Fibroblast of villous mesenchyme (primary cell): ENCODE data around the gene FTO. TPM values are rescaled to one million over a fixed set of nuclear protein-coding genes. Genes with fewer than 3 reads are reported as not detected.
"Not testable (repeated sequence)": the region's sequence is repeated elsewhere in the genome, so short reads cannot be mapped to it uniquely, and the experiment has no call there.

ENCODE experiments used
- DNase-seq: peaks from one replicate; pipeline ENCODE4 v3.0.0-alpha.2; 2010; ENCODE audit warnings: low read depth
- H3K4me3 ChIP-seq: 2 replicates; pipeline ENCODE4 v1.5.1; 2011; ENCODE audit warnings: low read depth, mild to moderate bottlenecking, low read length
- total RNA-seq: library from RNA; depleted of rRNA; stranded (reverse); fragments of >200 nt; gene quantifications from 2 replicates; pipeline ENCODE4 v1.2.3, GENCODE V29; 2012
- TF ChIP-seq, protein P1 (sequence below): IDR thresholded peaks from 2 replicates; pipeline ENCODE4 v1.5.1; 2012; ENCODE audit warnings: low read depth, mild to moderate bottlenecking, low read length; ENCODE audit not compliant: insufficient read depth

The FTO gene
- total RNA-seq, 1 donor, result 157 TPM

DNA sequence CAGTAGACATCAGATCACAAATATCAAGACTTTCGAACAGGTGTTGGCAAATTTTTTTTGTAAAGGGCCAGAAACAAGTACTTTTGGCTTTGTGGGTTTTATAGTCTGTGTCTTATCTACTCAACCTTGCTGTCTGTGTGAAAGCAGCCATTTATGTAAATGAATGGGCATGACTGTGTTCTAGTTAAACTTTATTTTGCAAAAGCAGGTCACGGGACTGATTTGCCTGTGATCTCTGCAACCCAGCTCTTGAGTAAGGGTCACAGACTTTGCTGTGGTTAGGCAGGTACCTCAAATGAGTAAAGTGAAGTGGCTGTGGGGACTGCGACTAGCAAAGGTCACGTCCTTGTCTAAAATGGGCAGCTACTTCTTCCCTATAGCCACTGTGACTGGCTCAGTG is 136.5 kb downstream of the FTO start:
- TF ChIP-seq, protein P1, sequence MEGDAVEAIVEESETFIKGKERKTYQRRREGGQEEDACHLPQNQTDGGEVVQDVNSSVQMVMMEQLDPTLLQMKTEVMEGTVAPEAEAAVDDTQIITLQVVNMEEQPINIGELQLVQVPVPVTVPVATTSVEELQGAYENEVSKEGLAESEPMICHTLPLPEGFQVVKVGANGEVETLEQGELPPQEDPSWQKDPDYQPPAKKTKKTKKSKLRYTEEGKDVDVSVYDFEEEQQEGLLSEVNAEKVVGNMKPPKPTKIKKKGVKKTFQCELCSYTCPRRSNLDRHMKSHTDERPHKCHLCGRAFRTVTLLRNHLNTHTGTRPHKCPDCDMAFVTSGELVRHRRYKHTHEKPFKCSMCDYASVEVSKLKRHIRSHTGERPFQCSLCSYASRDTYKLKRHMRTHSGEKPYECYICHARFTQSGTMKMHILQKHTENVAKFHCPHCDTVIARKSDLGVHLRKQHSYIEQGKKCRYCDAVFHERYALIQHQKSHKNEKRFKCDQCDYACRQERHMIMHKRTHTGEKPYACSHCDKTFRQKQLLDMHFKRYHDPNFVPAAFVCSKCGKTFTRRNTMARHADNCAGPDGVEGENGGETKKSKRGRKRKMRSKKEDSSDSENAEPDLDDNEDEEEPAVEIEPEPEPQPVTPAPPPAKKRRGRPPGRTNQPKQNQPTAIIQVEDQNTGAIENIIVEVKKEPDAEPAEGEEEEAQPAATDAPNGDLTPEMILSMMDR, result no peak
- DNase-seq, result no peak
- H3K4me3 ChIP-seq, result no peak overlapping the region

DNA sequence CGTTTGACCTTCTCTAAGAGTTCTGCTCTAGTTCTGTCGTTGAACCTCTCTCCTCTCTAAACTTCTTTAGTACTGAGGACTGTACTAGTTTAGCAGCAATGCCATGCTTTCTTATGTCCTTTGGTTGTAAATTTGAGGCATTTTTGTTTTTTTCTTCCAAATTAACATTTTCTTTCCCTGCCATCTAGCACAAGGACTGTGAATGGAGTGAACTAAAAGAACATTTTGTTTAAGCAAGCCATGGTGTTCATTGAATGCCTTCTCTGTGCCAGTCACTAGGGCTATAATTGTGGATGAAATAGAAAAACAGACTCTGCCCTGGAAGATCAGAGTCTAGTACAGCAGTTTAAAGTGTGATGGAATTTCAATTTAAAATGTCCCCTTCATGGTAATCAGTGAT is 137.9 kb downstream of the FTO start:
- no peak for DNase-seq
- TF ChIP-seq, protein P1, result no peak
- no peak overlapping the region for H3K4me3 ChIP-seq

DNA sequence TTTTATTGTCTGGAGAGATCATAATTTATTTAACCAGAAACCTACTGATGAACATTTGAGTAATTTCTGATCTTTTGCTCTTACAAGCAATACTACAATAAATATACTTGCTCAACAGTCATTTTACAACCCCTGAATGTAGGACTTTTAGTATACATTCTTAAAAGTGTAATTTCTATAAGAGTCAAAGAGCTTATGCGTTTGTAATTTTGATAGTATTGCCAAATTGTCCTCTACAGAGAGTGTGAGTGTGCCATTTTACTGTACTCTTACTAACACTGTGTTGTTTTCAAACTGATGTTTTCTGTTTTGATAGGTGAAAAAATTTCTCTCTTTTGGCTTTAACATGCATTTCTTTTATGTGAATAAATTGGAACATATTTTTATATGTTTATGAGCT is 139.1 kb downstream of the FTO start:
- DNase-seq, result no peak
- TF ChIP-seq, protein P1, result no peak
- no peak overlapping the region for H3K4me3 ChIP-seq

DNA sequence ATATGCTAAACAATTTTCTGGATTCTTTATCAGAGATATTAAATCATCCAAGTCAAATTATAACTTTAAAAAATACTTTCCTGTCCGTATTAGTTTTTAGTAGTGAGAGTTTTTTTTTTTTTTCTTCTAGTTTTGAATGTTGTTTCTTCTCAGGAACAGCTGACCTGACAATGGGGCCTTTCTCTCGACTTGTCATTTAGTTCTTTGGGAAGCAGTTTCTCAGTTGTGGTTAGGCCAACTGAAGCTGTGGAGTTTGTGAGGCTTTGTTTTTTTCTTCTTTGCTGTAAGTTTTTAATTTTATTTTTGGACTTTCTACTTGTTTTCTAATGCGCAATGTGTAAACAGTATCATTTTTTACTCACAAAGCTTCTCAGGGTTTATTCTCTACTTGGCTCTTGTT is 140.8 kb downstream of the FTO start:
- DNase-seq, result no peak
- TF ChIP-seq, protein P1, result no peak
- no peak overlapping the region for H3K4me3 ChIP-seq

DNA sequence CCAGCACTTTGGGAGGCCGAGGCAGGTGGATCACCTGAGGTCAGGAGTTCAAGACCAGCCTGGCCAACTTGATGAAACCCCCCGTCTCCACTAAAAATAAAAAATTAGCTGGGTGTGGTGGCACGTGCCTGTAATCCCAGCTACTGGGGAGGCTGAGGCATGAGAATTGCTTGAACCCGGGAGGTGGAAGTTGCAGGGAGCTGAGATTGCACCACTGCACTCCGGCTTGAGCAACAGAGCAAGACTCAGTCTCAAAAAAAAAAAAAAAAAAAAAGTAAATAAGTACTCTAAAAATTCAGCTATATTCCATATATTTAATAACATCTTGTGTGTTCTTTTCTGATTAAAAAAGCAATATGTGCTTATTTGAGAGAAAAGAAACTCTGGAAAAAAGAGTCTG is 142.6 kb downstream of the FTO start:
- not testable (repeated sequence) for DNase-seq, H3K4me3 ChIP-seq

DNA sequence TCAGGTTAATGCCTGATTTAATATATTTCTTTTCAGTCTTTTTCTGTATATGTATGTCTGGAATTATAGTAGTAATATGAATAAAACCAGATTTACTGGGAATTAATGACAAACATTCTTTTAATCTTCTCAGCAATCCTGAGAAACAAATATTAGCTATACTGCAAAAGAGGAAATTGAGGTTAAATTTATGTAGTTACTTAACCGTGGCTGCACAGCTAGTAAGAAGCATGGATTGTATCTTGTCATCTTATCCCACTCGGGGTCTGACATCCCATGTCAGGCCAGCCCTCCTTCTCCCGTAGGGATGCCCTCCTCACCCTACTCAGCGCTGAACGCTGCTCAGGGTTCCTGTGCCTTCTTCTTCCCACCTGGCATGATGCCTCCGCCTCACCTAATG is 143.0 kb downstream of the FTO start:
- no peak for DNase-seq
- H3K4me3 ChIP-seq, result no peak overlapping the region
- TF ChIP-seq, protein P1, result no peak

DNA sequence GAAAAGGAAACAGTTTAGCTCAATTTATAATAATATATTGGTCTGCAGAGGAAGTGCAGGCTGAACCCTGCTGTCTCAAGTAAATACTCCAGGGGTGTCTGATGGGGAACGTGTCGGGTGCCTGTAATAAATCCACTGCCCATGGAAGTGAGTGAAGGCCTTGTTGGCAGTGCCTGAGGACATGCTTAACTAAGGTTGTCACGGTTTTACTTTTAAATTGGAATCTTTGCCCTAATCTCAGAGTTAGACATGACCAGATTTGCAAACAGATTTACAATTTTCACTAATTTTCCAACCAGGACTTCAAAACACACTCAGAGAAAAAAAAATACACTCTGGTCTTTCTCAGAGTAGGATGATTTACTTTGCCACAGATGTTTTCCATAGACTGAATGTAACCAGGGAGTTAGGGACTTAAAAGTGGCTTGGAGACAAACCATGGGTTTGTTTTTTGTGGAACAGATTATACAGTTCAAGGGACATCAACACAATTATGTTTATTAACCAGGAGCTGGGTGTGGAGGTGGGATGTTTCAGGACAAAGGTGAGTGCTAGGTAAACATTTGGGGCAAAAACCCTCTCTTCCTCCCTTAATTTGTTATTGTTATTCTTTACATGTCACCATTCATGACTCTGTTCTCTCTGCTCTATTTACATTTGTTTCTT is 144.5 kb downstream of the FTO start:
- TF ChIP-seq, protein P1, result no peak
- H3K4me3 ChIP-seq, result no peak overlapping the region
- no peak for DNase-seq
